IMR-90 (cell line): ENCODE results near the gene NR2C2. TPM values are rescaled to one million over a fixed set of nuclear protein-coding genes. Genes with fewer than 3 reads are reported as not detected.

ENCODE experiments used
- ATAC-seq: fragments of 200-7000 bp; cut with Tn5 transposase; 2 replicates; pipeline ENCODE4 v1.9.1; 2020; ENCODE audit warnings: low read depth, mild to moderate bottlenecking, moderate library complexity
- BruUV-seq: library from RNA; stranded (reverse); fragments of 400-500 nt; replicated peaks from 2 replicates; lab custom pipeline; 2021; lab: Mats Ljungman, UMichigan
- CTCF ChIA-PET: fragments of 300-600 bp; formaldehyde crosslinking; extraction: SDS; loops from one replicate; lab custom pipeline; 2021; ENCODE audit warnings: antibody characterized with exemption; lab: Yijun Ruan, JAX
- POLR2A ChIA-PET: fragments of 300-600 bp; sonication (Branson Sonifier 250); formaldehyde crosslinking; loops from one replicate; lab custom pipeline; 2022; ENCODE audit warnings: antibody characterized with exemption; ENCODE audit not compliant: unreplicated experiment; lab: Charles Lee
- DNase-seq: peaks from one replicate; pipeline ENCODE4 v3.0.0; 2013
- H2AFZ ChIP-seq: replicated peaks from 2 replicates; pipeline ENCODE3; 2013; ENCODE audit warnings: low read length, mild to moderate bottlenecking; ENCODE audit not compliant: poor library complexity
- H2AK5ac ChIP-seq: 2 replicates; pipeline ENCODE4 v1.6.1; 2013; ENCODE audit warnings: low read depth, low read length, inconsistent platforms
- H2AK9ac ChIP-seq: replicated peaks from 2 replicates; pipeline ENCODE3; 2013; ENCODE audit warnings: mild to moderate bottlenecking, low read depth, low read length, moderate library complexity; ENCODE audit not compliant: poor library complexity
- H2BK120ac ChIP-seq: 2 replicates; pipeline ENCODE4 v1.6.1; 2013; ENCODE audit warnings: low read depth, low read length, inconsistent platforms
- H2BK15ac ChIP-seq: 3 replicates; pipeline ENCODE4 v1.6.1; 2013; ENCODE audit warnings: low read depth, low read length, inconsistent platforms
- H2BK20ac ChIP-seq: 2 replicates; pipeline ENCODE4 v1.6.1; 2013; ENCODE audit warnings: low read depth, mild to moderate bottlenecking, inconsistent platforms, low read length, moderate library complexity
- H2BK5ac ChIP-seq: 2 replicates; pipeline ENCODE4 v1.6.1; 2013; ENCODE audit warnings: mild to moderate bottlenecking, low read depth, low read length, inconsistent platforms; ENCODE audit not compliant: poor library complexity, severe bottlenecking
- H3K14ac ChIP-seq: replicated peaks from 2 replicates; pipeline ENCODE4 v1.6.1; 2013; ENCODE audit warnings: low read depth, low read length, inconsistent platforms
- H3K18ac ChIP-seq: 2 replicates; pipeline ENCODE4 v1.6.1; 2013; ENCODE audit warnings: low read depth, low read length, control low read depth
- H3K23ac ChIP-seq: 2 replicates; pipeline ENCODE4 v1.6.1; 2013; ENCODE audit warnings: low read depth, low read length, inconsistent platforms
- H3K27ac ChIP-seq: 2 replicates; pipeline ENCODE4 v1.5.1; 2013; ENCODE audit warnings: mild to moderate bottlenecking, control low read depth, low read length; ENCODE audit not compliant: insufficient read depth
- H3K27me3 ChIP-seq: 2 replicates; pipeline ENCODE4 v1.6.1; 2013; ENCODE audit warnings: low read length; ENCODE audit not compliant: control insufficient read depth, insufficient read depth
- H3K36me3 ChIP-seq: 2 replicates; pipeline ENCODE4 v1.6.1; 2013; ENCODE audit warnings: low read length, mixed read lengths; ENCODE audit not compliant: control insufficient read depth, insufficient read depth
- H3K4ac ChIP-seq: 2 replicates; pipeline ENCODE4 v1.6.1; 2013; ENCODE audit warnings: low read depth, low read length, inconsistent platforms
- H3K4me1 ChIP-seq: 2 replicates; pipeline ENCODE4 v1.6.1; 2013; ENCODE audit warnings: low read length, mixed read lengths; ENCODE audit not compliant: control insufficient read depth, insufficient read depth
- H3K4me2 ChIP-seq: 2 replicates; pipeline ENCODE4 v1.6.1; 2013; ENCODE audit warnings: low read depth, mild to moderate bottlenecking, control low read depth, low read length, moderate library complexity
- H3K4me3 ChIP-seq: 2 replicates; pipeline ENCODE4 v1.5.1; 2013; ENCODE audit warnings: low read depth, mild to moderate bottlenecking, control low read depth, low read length, moderate library complexity; ENCODE audit not compliant: insufficient read depth
- H3K56ac ChIP-seq: 2 replicates; pipeline ENCODE4 v1.6.1; 2013; ENCODE audit warnings: low read length, inconsistent platforms; ENCODE audit not compliant: insufficient read depth; ENCODE audit errors: extremely low read depth
- H3K79me1 ChIP-seq, 2 experiments: 2 replicates each; pipeline ENCODE4 v1.6.1; 2013; ENCODE audit warnings: low read length in 2 of 2, inconsistent platforms in 1 of 2, low read depth in 1 of 2
- H3K9ac ChIP-seq: 2 replicates; pipeline ENCODE4 v1.6.1; 2013; ENCODE audit warnings: low read depth, low read length, control low read depth
- H3K9me1 ChIP-seq: 2 replicates; pipeline ENCODE4 v1.6.1; 2013; ENCODE audit warnings: low read length, inconsistent platforms; ENCODE audit not compliant: insufficient read depth
- H3K9me3 ChIP-seq: 2 replicates; pipeline ENCODE4 v1.6.1; 2013; ENCODE audit warnings: low read length; ENCODE audit not compliant: control insufficient read depth, insufficient read depth
- H4K20me1 ChIP-seq: 2 replicates; pipeline ENCODE4 v1.6.1; 2013; ENCODE audit warnings: low read length, inconsistent platforms; ENCODE audit not compliant: insufficient read depth
- H4K5ac ChIP-seq: 2 replicates; pipeline ENCODE4 v1.6.1; 2013; ENCODE audit warnings: mild to moderate bottlenecking, low read depth, low read length, control low read depth
- H4K8ac ChIP-seq, 2 experiments: 2 replicates each; pipeline ENCODE4 v1.6.1; 2013; ENCODE audit warnings: low read depth in 2 of 2, low read length in 2 of 2, control low read depth in 1 of 2, inconsistent platforms in 1 of 2
- H4K91ac ChIP-seq: 2 replicates; pipeline ENCODE4 v1.6.1; 2013; ENCODE audit warnings: low read depth, low read length, inconsistent platforms; ENCODE audit not compliant: insufficient read depth
- MAFK ChIP-seq: IDR thresholded peaks from 2 replicates; pipeline ENCODE4 v1.6.1; 2012; ENCODE audit warnings: low read depth, low read length, improper control_type of control experiment
- MAZ ChIP-seq: IDR thresholded peaks from 2 replicates; pipeline ENCODE4 v1.6.1; 2012; ENCODE audit warnings: low read depth, mild to moderate bottlenecking, low read length, improper control_type of control experiment, moderate library complexity, borderline replicate concordance
- POLR2A ChIP-seq: IDR thresholded peaks from 2 replicates; pipeline ENCODE4 v1.6.1; 2012; ENCODE audit warnings: mild to moderate bottlenecking, low read depth, low read length
- RAD21 ChIP-seq: IDR thresholded peaks from 2 replicates; pipeline ENCODE4 v1.6.1; 2012; ENCODE audit warnings: low read length, improper control_type of control experiment
- RFX5 ChIP-seq: IDR thresholded peaks from 2 replicates; pipeline ENCODE4 v1.8.0; 2012; ENCODE audit warnings: low read depth, mild to moderate bottlenecking, low read length, moderate library complexity
- SMC3 ChIP-seq: fragments of 150-350 bp; IDR thresholded peaks from 2 replicates; pipeline ENCODE4 v1.6.1; 2016; ENCODE audit warnings: low read depth, mild to moderate bottlenecking, antibody characterized with exemption, low read length, moderate library complexity
- WGBS, 2 experiments: methylation state at CpG; one replicate each; pipeline versions ENCODE4 v1.1.5 to v1.1.7; 2013; ENCODE audit warnings: missing lambda C conversion rate in 2 of 2; ENCODE audit not compliant: insufficient read length in 1 of 2; ENCODE audit errors: extremely low coverage in 2 of 2; 5-methylcytosine and 5-hydroxymethylcytosine counted together
- dilution Hi-C: fragments of 300-500 bp; cut with HindIII; formaldehyde crosslinking; loops from one replicate; pipeline ENCODE4 v1.14.3; 2018; ENCODE audit warnings: low sequenced_read_pairs; ENCODE audit not compliant: unreplicated experiment
- in situ Hi-C: fragments of 300-500 bp; cut with MboI; formaldehyde crosslinking; loops from 3 replicates; pipeline ENCODE4 v1.14.3; 2019; ENCODE audit warnings: low sequenced_read_pairs, inconsistent platforms, mixed read lengths
- intact Hi-C: fragments of 100-400 bp; cut with micrococcal nuclease; formaldehyde crosslinking; loops from 2 replicates; pipeline ENCODE4 v1.10.0; 2022
- polyA plus RNA-seq, 3 experiments: library from polyadenylated mRNA; depleted of rRNA; stranded (reverse); fragments of >200 nt; gene quantifications; 2 replicates each; pipeline ENCODE4 v1.2.3, GENCODE V29; 2012; ENCODE audit warnings: low replicate concordance in 1 of 3
- total RNA-seq: library from RNA; depleted of rRNA; stranded (reverse); fragments of >200 nt; gene quantifications from 2 replicates; pipeline ENCODE4 v1.2.3, GENCODE V29; 2012

Gene NR2C2
- total and polyA plus RNA-seq, 2 of the 4 experiments (the other 2 are of a cell fraction), result 10.4 to 13.8 TPM

GRCh38 chr3:15079091-15079490 lies 131.7 kb downstream of the NR2C2 start:
- Histone ChIP-seq H3K56ac (no peak overlapping the region), H2AK5ac (no peak overlapping the region), H3K27ac (no peak overlapping the region), H3K9ac (no peak overlapping the region), H3K18ac (no peak overlapping the region), H2AK9ac (no peak overlapping the region), H4K8ac (no peak overlapping the region), H4K91ac (no peak overlapping the region), H3K9me3 (no peaks in the 10 kb centered on the region), H3K14ac (no peak overlapping the region), H3K36me3 (peaks cover 66% of the 10 kb centered on the region), H2AFZ (no peak overlapping the region), H2BK5ac (no peak overlapping the region), H3K4me2 (no peak overlapping the region), H3K79me1 (no peaks in the 10 kb centered on the region; a peak in 1 of 4 replicates), H3K4ac (no peak overlapping the region), H3K4me1 (0 out of 2 replicates have a peak, but pooled peaks cover 2% of the 10 kb centered on the region), H2BK15ac (no peak overlapping the region), H3K23ac (no peak overlapping the region), H4K20me1 (no peaks in the 10 kb centered on the region), H2BK120ac (no peak overlapping the region), H4K5ac (no peak overlapping the region), H3K4me3 (no peak overlapping the region), H3K27me3 (no peaks in the 10 kb centered on the region), H2BK20ac (no peak overlapping the region), H3K9me1 (peaks cover 9% of the 10 kb centered on the region; the same call in 1 of the 2 replicates)
- DNase-seq (no peak), ATAC-seq (no peak)
- no CpG with 5 or more reads among the region's 3 CpGs for WGBS, 2 experiments
- no TSS peak for BruUV-seq
- intact Hi-C loops, result no loop called here
- CTCF ChIA-PET, result no interaction called here
- dilution Hi-C loops, result no loop called here
- in situ Hi-C loops, result no loop called here
- no peak for TF ChIP-seq SMC3
- TF ChIP-seq MAZ, result no peak
- TF ChIP-seq MAFK, result no peak
- TF ChIP-seq RAD21, result no peak
- TF ChIP-seq RFX5, result no peak
- TF ChIP-seq POLR2A, result no peak
- POLR2A ChIA-PET, result no interaction called here
